Activated CD4-positive, alpha-beta T cell treated with anti-CD3 and anti-CD28 coated beads, Interleukin-2, Interleukin-6, amounts not matched to agents 100 ng/mL and 50 ng/mL, durations not matched to agents 16 hours and 8 hours (primary cell): Measurements from ENCODE around the gene LGI4.

Source experiments
- DNase-seq: peaks from one replicate; pipeline ENCODE4 v3.0.0-alpha.2; 2020

The LGI4 gene

DNA sequence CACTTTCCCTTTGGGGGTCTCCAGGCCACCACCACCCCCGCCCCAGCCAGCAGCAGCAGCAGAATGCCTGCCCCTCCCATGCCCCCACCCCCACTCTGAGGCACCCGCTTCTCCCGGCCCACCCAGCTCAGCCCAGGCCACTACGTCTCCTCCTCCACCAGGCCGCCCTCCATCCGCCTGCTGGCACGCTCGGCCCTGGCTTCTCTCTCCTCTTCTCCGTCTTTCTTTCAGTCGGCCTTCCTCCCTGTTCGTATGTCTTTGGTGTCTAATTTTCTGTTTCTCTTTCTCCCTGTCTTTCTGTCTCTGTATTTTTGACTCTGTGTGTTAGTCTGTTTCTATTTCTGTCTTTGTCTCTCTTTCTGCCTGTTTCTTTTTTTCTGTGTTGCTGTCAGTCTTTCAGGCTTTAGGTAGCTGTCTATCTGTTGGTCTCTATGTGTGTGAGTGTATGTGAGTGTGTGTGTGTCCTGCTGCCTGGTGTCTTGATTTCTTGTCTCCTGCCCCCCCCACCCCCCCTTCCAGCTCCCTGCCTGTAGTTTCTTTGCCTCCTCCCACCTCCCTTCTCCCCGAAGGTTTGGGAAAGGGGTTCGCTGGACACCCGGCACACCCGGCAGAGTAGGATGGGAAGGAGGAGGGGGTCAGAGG is at the start of gene LGI4:
LGI4 (minus strand) TSS at position 459 of the 642 bp plus-strand sequence; CDS start at position 80, 379 bp downstream.
- no peak for DNase-seq

GRCh38 chr19:35184267-35184666 is 49.4 kb upstream of the LGI4 start:
- DNase-seq = no peak

GRCh38 chr19:35181387-35181786 is 46.5 kb upstream of the LGI4 start:
- no peak for DNase-seq

GRCh38 chr19:35179830-35180229 is 45.0 kb upstream of the LGI4 start:
- no peak for DNase-seq

- no peak for DNase-seq
Measured at GRCh38 chr19:35178701-35179100, 43.8 kb upstream of the LGI4 start.

GRCh38 chr19:35177377-35178274 is 42.8 kb upstream of the LGI4 start:
- DNase-seq = no peak

- DNase-seq = no peak
Measured at GRCh38 chr19:35176181-35176570, 41.3 kb upstream of the LGI4 start.

DNA sequence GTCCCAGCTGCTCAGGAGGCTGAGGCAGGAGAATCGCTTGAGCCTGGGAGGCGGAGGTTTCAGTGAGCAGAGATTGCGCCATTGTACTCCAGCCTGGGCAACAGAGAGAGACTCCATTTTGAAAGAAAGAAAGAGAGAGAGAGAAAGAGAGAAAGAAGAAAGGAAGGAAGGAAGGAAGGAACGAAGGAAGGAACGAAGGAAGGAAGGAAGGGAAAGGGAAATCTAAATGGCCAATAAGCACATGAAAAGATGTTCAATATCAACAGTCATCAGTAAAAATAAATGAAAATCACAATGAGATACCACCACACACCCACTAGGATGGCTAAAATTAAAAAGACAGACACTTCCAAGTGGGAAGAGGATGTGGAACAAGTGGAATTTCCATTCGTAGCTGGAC is 39.4 kb upstream of the LGI4 start:
- DNase-seq = no peak

DNA sequence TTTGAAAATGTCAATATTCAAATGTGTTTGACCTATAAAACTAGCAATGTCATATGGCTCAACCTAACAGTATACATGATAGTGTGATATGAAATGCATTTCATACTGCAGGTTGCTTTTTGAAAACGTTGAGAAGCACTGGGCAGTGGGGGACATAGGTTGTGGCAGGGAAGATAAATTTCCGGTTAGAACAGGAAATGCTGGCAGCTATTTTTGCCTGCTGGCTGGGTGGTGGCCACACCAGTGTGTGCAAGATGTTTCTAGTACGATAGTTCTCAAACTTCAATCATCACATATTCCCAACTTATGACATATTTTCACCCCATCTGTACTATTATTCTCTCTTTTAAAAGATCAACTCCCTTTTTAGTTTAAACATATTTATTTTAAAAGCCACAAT is 36.9 kb upstream of the LGI4 start:
- DNase-seq = no peak

GRCh38 chr19:35170359-35171061 is 35.7 kb upstream of the LGI4 start:
- no peak for DNase-seq

DNA sequence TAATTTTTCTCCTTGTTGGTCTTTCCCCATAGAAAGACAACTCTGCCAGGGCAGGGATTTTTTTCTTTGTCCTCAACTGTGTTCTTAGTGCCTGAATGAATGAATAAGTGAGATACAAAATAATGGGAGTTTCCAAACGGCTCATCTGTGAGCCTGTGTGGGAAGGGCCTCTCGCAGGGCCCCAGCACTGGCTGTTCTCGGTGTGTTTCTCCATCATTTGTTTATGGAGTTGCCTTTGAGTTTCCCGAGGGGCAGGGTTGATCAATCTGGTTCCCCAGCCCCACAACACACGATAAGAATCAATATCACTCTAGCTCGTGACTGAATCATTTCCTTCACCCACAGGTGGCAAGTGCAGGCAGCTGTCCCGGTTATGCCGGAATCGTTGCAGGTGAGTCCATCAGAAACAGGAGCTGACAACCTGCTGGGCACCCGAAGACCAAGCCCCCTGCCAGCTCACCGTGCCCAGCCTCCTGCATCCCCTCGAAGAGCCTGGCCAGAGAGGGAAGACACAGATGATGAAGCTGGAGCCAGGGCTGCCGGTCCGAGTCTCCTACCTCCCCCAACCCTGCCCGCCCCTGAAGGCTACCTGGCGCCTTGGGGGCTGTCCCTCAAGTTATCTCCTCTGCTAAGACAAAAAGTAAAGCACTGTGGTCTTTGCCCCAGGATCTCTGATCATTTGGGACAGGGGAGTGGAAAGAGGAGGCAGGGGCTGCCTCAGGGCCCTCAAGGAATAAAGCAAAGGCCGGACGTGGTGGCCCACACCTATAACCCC is 34.5 kb upstream of the LGI4 start:
- DNase-seq = no peak

GRCh38 chr19:35168196-35168595 is 33.3 kb upstream of the LGI4 start:
- DNase-seq = no peak

DNA sequence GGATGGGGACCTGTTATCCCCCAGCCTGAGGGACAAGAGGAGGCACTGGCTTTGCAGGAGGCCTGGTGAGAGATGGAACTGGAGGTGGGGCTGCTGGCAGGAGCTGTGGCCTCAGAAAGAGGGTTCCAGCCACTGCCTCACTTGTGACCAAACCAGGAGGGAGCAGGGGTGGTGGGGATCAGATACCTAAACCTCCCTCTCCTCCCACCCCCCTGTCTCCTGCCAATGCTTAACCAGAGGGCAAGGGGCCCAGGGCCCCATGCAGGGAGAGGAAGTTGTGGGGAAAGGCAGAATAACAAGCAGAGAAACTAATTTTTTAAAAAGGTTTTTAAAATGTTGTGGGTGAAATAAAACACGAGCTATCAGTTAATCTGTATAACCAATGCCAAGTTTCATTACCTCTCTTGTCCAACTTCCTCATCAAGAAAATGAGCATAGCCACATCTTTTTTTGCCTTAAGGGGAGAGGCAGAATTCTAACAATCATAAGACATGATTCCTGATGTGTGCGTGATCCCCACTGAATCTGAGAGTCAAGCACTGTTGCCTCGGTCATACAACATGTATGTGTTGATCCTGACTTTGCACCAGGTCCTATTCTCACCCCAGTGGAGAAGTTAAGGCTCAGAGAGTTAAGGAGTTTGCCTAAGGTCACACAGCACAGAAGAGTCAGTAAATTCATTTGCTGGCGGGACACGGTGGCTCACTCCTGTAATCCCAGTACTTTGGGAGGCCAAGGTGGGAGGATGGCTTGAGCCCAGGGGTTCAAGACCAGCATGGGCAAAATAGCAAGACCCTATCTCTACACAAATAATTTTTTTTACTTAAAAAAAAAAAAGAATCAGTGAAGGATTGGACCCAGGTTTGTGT is 32.6 kb upstream of the LGI4 start:
- no peak for DNase-seq

GRCh38 chr19:35166100-35167063 is 31.5 kb upstream of the LGI4 start:
- DNase-seq = no peak

GRCh38 chr19:35165200-35166058 is 30.6 kb upstream of the LGI4 start:
- DNase-seq = no peak

DNA sequence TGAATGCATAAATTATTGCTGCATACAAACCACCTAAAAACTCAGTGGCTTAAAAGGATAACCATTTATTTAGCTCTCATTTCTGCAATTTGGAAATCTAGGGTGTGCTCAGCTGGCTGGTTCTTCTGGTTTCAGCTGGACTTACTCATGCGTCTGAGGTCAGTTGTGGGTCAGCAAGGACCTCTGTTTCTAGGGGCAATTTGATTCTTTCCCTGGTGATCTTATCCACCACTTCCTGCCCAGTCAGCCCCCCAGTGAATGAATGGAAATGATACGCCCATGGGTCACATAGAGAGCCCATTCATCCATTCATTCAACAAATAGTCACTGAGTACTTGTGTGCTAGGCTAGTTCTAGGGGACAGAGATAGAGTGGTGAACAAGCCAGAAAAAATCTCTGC is 29.6 kb upstream of the LGI4 start:
- no peak for DNase-seq

- DNase-seq = no peak
Measured at GRCh38 chr19:35162471-35163326, 27.8 kb upstream of the LGI4 start.

- DNase-seq = no peak
Measured at GRCh38 chr19:35161434-35161743, 26.5 kb upstream of the LGI4 start.
